ENCODE measurements around the gene KCTD11. TPM values are rescaled to one million over a fixed set of nuclear protein-coding genes. Genes with fewer than 3 reads are reported as not detected.

The KCTD11 gene
- total RNA-seq (2022; extraction: Qiagen RNA extraction; ENCODE audit: low read depth) = 9.4 to 13.4 TPM (median 10.7 TPM) in 5 replicates

DNA sequence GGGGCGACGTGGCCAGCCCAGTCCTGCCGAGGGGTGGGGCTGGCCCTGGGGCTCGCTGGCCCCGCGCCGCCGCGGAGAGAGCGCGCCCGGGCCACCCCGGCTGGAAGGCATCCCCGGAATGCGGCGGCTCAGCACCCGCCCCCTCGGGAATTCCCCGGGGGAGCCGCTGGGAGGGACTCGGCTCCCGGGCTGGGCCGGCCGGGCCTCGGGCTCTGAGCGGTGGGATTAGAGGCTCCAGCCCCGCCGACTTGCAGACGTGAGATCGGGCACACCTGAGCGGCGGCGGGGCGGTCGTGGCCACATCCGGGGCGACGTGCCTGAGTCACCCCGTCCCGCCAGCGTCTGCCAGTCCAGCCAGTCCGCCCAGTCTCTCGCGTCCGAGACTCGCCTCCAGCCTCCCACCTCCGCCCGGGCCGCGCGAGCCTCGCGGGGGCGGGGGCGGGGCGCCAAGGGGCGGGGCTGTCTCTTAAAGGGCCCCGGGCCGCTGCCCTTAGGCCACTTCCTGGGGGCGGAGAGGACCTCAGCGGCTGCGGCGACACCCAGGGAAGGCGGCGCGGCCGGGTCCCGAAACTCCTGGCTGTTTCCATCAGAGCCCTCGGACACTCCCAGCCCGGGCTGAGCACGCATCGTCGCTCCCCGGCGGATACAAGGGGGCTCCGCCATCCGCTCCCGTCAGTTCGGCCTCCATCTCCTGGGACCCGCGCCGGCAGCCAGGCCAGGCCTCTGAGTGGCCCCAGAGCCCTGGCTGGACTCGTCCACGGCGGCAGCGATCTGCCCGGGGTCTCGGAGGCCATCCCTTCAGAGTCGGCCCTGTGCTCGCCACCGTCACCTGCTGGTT lies at the start of gene KCTD11:
Gene KCTD11 (plus strand): TSS at position 498 of the 838 bp plus-strand sequence.

DNA sequence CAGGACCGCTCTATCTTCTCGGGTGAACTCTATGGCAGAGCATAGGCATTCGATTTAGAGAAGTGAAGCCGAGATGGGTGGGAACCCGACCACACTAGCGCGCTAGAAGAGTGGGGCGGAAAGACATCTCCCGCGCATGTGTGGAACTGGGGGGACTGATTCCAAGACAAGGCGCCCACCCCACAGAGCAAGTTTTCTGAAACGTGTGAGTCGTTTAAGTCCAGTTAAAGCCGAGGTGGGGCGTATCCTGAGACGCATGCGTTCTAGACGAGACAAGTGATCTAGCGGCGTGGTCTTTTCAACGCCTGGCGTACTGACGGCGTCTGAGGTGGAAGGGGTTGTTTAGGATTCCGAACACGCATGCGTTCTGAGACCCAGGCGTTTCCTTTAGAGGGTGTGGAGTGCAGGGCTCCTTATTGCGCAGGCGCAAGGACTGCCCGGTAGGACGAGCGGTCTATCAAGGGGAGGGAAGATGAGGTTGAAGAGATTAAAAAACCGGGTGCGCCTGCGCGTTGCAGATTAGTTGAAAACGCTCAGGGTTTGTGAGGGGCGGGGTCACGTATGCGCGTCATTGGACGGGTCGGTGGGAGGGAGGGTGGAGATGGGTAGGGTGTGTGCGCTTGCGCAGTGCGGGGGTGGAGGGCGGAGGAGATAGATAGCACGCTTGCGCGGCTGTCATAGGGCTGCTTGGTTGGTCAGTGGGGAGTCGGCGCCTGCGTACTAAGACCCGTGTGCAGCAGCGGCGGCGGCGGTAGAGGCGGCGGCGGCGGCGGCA lies 44.9 kb upstream of the KCTD11 start, which contains the start of gene EIF5A:
Gene EIF5A (plus strand): TSS at position 718 of the 775 bp plus-strand sequence. CDS start 2,008 bp downstream, outside the sequence.

DNA sequence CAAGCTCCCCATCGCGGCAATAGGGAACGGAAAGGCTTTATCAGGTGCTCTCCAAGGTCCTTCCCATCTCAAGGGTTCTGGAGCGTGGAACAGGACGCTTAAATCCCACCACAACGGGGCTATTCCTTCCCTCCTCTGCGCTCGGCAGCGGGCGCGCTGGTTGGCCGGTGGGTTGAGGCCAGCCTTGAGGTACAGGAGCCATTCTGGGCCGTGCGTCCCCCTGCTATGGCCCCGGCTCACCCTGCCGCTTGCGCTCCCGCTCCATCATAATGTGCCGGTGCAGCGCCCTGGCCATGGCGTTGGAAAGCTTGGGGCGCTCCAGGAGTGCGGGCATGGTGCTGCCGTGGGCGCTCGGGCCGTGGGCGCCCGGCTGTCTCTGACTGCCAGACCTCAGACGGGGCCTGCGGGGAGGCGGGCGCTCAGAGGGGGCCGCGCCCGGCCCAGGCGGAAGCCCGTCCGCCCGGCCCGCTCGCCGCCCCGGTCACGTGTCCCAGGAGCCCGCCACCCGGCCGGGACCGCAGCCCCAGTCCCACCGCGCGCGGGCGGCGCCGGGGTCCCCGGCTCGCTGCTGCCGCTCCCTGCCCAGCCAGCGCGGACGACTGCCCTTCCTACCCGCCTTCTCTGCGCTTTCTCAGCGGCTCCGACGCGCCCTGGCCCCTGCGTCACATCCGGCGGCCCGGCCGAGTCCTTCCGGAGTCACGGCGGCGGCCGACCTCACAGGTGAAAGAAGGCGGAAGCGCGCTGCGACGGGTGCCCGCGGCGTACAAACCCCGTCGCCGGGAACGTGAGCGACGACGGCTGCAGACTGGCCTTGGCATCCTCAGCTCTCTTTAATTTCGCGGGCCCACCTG lies 37.0 kb upstream of the KCTD11 start, which contains the start of gene GPS2:
Gene GPS2 (minus strand): TSS at position 642 of the 851 bp plus-strand sequence. CDS start 308 bp downstream, at position 334.

DNA sequence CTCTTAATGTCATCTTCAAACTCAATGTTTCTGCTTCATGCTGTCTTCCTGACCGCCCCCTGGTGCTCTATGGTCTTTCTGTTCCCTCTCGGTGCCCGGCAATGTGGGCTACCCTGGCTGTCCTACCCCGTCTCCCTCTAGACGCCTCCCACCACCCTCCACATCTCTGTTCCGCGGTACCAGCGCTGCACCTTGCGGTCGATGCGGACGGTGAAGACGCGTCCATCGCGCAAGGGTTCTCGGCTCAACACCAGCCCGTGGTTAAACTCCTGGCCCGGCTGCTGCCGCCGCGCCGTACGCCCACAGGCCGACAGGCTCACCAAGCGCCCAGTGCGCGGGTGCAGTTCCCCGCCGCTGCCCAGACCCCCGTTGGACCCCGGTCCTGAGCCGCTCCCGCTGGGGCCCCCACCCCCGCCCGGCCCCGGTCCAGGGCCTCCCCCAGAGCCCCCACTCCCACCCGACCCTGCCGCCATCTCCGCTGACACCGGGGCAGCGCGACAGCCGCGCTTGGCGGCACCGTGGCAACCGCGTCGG lies 23.1 kb upstream of the KCTD11 start, which contains the start of gene NEURL4:
Gene NEURL4 (minus strand): TSS at position 496 of the 534 bp plus-strand sequence. CDS start 23 bp downstream, at position 473.

DNA sequence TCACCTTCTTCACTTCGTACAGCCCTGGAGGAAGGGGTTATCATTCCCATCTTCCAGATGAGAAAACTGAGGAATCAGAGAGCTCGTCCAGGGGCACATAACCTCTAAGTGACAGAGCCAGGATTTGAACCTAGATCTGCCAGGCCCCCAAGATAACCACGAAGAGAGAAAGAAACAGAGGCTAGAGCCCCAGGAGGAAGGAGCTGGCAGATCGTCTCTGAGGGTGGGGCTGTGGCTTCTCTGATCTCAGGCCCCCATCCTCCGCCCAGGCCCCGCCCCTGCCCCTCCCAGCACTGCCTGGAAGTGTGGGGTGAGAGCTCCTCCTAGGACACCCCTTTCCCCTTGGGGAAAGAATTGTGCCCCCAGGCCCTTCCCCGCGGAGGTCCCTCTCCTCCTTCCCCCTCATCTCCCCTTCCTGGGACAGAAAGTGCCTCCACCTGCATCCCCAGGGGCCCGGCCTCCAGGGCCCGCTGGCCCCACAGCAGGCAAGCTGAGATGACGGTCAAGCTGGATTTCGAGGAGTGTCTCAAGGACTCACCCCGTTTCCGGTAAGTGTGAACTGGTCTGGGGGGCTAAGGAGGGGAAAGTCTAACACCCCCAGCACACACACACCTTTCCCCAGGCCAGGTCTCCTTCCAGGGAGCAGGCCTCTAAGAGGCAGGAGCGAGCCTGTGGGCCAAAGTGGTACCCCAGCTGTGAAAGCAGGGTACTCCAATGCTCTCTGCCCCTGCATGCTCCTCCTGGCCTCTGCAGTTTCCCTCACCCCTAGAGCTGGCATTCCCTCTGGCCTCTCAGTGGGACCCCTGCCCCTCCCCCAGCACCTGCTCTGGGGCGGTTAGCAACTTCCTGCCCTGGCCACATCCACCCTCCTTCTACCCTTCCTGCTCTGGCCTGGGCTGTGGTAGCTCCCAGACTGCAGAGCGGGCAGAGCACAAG lies 15.5 kb upstream of the KCTD11 start, which contains the start of gene ACAP1:
Gene ACAP1 (plus strand): TSS at position 290 of the 936 bp plus-strand sequence. CDS start 206 bp downstream, at position 496.

DNA sequence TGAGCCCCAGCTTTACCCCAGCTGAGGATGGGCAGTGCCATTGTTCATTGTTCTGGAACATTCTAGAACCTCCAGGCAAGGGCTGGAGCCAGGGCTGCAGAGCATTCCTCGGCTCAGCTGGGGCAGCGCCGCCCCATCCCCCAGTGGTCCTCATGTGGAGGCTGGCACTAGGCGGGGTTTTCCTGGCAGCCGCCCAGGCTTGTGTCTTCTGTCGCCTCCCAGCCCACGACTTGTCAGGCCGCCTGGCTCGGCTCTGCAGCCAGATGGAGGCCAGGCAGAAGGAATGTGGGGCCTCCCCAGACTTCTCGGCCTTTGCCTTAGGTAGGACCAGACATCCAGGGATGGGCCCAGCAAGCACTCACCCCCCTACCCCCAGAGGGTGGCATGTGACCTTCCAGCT lies 3.1 kb downstream of the KCTD11 start, which contains the start of gene TMEM95:
Gene TMEM95 (plus strand): TSS at position 104 of the 400 bp plus-strand sequence. CDS start 49 bp downstream, at position 153.

DNA sequence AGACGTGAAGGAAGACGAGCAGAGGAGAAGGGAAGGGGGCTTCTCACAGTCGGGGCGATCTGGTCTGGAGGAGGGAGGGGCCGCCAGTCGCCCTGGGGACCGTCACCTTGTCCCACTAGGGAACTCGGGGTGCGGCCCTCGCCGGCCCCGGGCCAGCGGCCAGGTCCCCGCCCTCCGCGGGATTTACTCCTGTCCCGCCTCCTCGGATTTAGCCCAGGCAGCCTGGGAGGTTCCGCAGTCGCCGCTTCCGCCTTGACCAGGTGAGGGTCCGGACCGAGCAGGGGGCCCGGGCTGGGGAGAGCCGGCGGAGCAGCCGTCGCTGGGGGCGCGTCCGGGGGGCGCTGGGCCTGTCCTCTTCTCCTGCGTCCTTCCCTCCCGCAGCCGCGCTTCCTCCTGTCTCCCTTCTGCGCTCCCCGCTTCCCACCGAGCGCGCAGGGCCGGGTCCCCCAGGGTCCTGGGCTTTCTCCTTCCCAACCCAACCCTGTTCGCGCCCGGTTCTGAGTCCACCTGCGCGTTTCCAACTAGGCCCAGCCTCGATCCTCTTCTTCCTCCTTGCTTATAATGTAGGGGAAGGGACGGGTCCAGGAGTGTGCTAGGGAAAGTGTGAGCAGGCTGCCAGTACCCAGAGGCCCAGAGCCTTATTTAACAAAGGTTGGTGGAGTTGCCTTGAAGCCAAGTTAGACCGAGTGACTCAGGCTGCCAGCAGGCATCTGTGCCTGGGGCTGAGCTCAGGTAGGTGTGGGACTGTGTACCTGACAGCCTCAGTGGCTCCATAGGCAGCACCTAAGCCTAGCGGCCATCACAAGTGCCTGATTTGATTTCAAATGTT lies 29.1 kb downstream of the KCTD11 start, which contains the start of gene TNK1:
Gene TNK1 (plus strand): TSS at position 235 of the 829 bp plus-strand sequence. CDS start 1,838 bp downstream, outside the sequence.

GRCh38 chr17:7394452-7395191 lies 42.7 kb downstream of the KCTD11 start, which contains the start of gene PLSCR3:
TSS of gene PLSCR3 (minus strand) at chr17:7394525. CDS start at chr17:7394110, 415 bp downstream.

DNA sequence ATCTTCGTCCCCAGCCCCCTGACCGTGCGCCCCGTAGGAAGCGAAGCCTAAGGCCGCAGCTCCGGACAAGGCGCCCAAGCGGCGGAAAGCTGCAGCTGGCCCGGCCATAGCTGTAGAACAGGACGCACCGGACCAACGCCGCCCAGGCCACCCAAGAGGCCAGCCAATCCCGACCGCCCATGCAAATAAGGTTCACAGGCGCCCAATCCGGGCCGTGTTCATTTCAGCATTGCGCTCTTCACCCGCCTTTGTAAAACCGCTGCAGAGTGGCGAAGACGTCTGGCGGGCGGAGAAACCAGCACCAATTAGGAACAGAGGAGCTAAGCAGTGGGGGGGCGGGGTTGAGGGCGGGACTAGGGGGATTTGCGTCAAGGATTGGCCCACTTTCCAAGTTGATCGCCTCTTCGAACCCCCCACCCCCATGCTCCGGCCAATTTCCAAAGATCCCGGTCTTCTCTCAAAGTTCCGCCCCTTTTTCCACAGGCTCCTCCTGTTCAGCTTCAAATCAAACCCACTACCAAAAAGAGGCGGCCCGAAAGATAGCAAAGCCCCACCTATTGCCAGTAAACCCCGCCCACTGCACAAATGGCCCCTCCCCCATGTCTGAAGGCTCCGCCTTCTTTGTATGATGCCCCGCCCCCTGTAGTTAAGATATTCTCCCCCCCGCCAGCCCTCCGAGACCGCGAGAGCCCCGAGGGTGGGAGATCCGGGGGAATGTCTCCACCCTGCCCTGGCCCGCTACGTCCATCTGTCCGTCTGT lies 52.2 kb downstream of the KCTD11 start, which contains the start of gene TMEM256:
Gene TMEM256 (minus strand): TSS at position 121 of the 760 bp plus-strand sequence. CDS start 13 bp downstream, at position 108.

Other genes starting within 250 kb of the KCTD11 start
- 0.10 to 0.35 TPM in 2 of 5 replicates, not detected in the others for gene ASGR2, start 237.3 kb upstream of the KCTD11 start, total RNA-seq (2022; extraction: Qiagen RNA extraction; ENCODE audit: low read depth)
- 0.78 to 1.4 TPM (median 0.87 TPM) in 5 replicates for gene ASGR1, start 172.8 kb upstream of the KCTD11 start, total RNA-seq (2022; extraction: Qiagen RNA extraction; ENCODE audit: low read depth)
- gene DLG4, start 132.3 kb upstream of the KCTD11 start, total RNA-seq (2022; extraction: Qiagen RNA extraction; ENCODE audit: low read depth) = 4.8 to 8.2 TPM (median 6.7 TPM) in 5 replicates
- 328 to 426 TPM (median 419 TPM) in 5 replicates for gene ACADVL, start 132.2 kb upstream of the KCTD11 start, total RNA-seq (2022; extraction: Qiagen RNA extraction; ENCODE audit: low read depth)
- 31.8 to 38.4 TPM (median 37.3 TPM) in 5 replicates for gene DVL2, start 117.6 kb upstream of the KCTD11 start, total RNA-seq (2022; extraction: Qiagen RNA extraction; ENCODE audit: low read depth)
- 80.8 to 113 TPM (median 94.7 TPM) in 5 replicates for gene PHF23, start 112.7 kb upstream of the KCTD11 start, total RNA-seq (2022; extraction: Qiagen RNA extraction; ENCODE audit: low read depth)
- 629 to 795 TPM (median 688 TPM) in 5 replicates for gene GABARAP, start 109.7 kb upstream of the KCTD11 start, total RNA-seq (2022; extraction: Qiagen RNA extraction; ENCODE audit: low read depth)
- 209 to 247 TPM (median 236 TPM) in 5 replicates for gene CTDNEP1, start 100.4 kb upstream of the KCTD11 start, total RNA-seq (2022; extraction: Qiagen RNA extraction; ENCODE audit: low read depth)
- gene ELP5, start 99.9 kb upstream of the KCTD11 start, total RNA-seq (2022; extraction: Qiagen RNA extraction; ENCODE audit: low read depth) = 124 to 134 TPM (median 126 TPM) in 5 replicates
- gene CLDN7, start 89.7 kb upstream of the KCTD11 start, total RNA-seq (2022; extraction: Qiagen RNA extraction; ENCODE audit: low read depth) = 1.7 to 2.5 TPM (median 2.1 TPM) in 5 replicates
- gene SLC2A4, start 70.4 kb upstream of the KCTD11 start, total RNA-seq (2022; extraction: Qiagen RNA extraction; ENCODE audit: low read depth) = 0.17 to 0.64 TPM (median 0.45 TPM) in 5 replicates
- gene YBX2, start 57.5 kb upstream of the KCTD11 start, total RNA-seq (2022; extraction: Qiagen RNA extraction; ENCODE audit: low read depth) = 0.22 to 0.91 TPM (median 0.52 TPM) in 5 replicates
- 1,622 to 1,789 TPM (median 1,677 TPM) in 5 replicates for gene EIF5A, start 44.5 kb upstream of the KCTD11 start, total RNA-seq (2022; extraction: Qiagen RNA extraction; ENCODE audit: low read depth)
- gene GPS2, start 36.8 kb upstream of the KCTD11 start, total RNA-seq (2022; extraction: Qiagen RNA extraction; ENCODE audit: low read depth) = 84.7 to 101 TPM (median 95.3 TPM) in 5 replicates
- gene NEURL4, start 22.8 kb upstream of the KCTD11 start, total RNA-seq (2022; extraction: Qiagen RNA extraction; ENCODE audit: low read depth) = 25.3 to 31.6 TPM (median 30.1 TPM) in 5 replicates
- 1.7 to 5.4 TPM (median 3.1 TPM) in 5 replicates for gene ACAP1, start 15.6 kb upstream of the KCTD11 start, total RNA-seq (2022; extraction: Qiagen RNA extraction; ENCODE audit: low read depth)
- gene TMEM95, start 3.0 kb downstream of the KCTD11 start, total RNA-seq (2022; extraction: Qiagen RNA extraction; ENCODE audit: low read depth) = not detected in 5 replicates
- 1.4 to 2.0 TPM (median 1.5 TPM) in 5 replicates for gene TNK1, start 28.9 kb downstream of the KCTD11 start, total RNA-seq (2022; extraction: Qiagen RNA extraction; ENCODE audit: low read depth)
- 38.1 to 44.3 TPM (median 41.3 TPM) in 5 replicates for gene PLSCR3, start 42.4 kb downstream of the KCTD11 start, total RNA-seq (2022; extraction: Qiagen RNA extraction; ENCODE audit: low read depth)
- 202 to 227 TPM (median 216 TPM) in 5 replicates for gene TMEM256, start 51.9 kb downstream of the KCTD11 start, total RNA-seq (2022; extraction: Qiagen RNA extraction; ENCODE audit: low read depth)
- 13.2 to 18.5 TPM (median 17.1 TPM) in 5 replicates for gene NLGN2, start 55.7 kb downstream of the KCTD11 start, total RNA-seq (2022; extraction: Qiagen RNA extraction; ENCODE audit: low read depth)
- gene SPEM1, start 68.2 kb downstream of the KCTD11 start, total RNA-seq (2022; extraction: Qiagen RNA extraction; ENCODE audit: low read depth) = 0.14 TPM in 1 of 5 replicates, not detected in the others
- gene SPEM2, start 73.5 kb downstream of the KCTD11 start, total RNA-seq (2022; extraction: Qiagen RNA extraction; ENCODE audit: low read depth) = 0.14 TPM in 1 of 5 replicates, not detected in the others
- gene SPEM3, start 76.7 kb downstream of the KCTD11 start, total RNA-seq (2022; extraction: Qiagen RNA extraction; ENCODE audit: low read depth) = not detected in 5 replicates
- gene TMEM102, start 83.3 kb downstream of the KCTD11 start, total RNA-seq (2022; extraction: Qiagen RNA extraction; ENCODE audit: low read depth) = 10.2 to 13.7 TPM (median 12.1 TPM) in 5 replicates
- gene FGF11, start 87.3 kb downstream of the KCTD11 start, total RNA-seq (2022; extraction: Qiagen RNA extraction; ENCODE audit: low read depth) = 0.43 to 1.3 TPM (median 1.1 TPM) in 5 replicates
- 7.3 to 11.0 TPM (median 9.1 TPM) in 5 replicates for gene CHRNB1, start 92.9 kb downstream of the KCTD11 start, total RNA-seq (2022; extraction: Qiagen RNA extraction; ENCODE audit: low read depth)
- 18.5 to 23.4 TPM (median 22.7 TPM) in 5 replicates for gene ZBTB4, start 127.5 kb downstream of the KCTD11 start, total RNA-seq (2022; extraction: Qiagen RNA extraction; ENCODE audit: low read depth)
- gene SLC35G6, start 129.3 kb downstream of the KCTD11 start, total RNA-seq (2022; extraction: Qiagen RNA extraction; ENCODE audit: low read depth) = not detected in 5 replicates
- 63.4 to 76.8 TPM (median 71.8 TPM) in 5 replicates for gene POLR2A, start 132.2 kb downstream of the KCTD11 start, total RNA-seq (2022; extraction: Qiagen RNA extraction; ENCODE audit: low read depth)
- 9.1 to 12.2 TPM (median 10.8 TPM) in 5 replicates for gene TNFSF12, start 196.9 kb downstream of the KCTD11 start, total RNA-seq (2022; extraction: Qiagen RNA extraction; ENCODE audit: low read depth)
- gene TNFSF13, start 206.6 kb downstream of the KCTD11 start, total RNA-seq (2022; extraction: Qiagen RNA extraction; ENCODE audit: low read depth) = 0.37 to 1.1 TPM (median 0.87 TPM) in 5 replicates
- gene SENP3, start 209.8 kb downstream of the KCTD11 start, total RNA-seq (2022; extraction: Qiagen RNA extraction; ENCODE audit: low read depth) = 85.2 to 101 TPM (median 93.8 TPM) in 5 replicates
- gene CD68, start 227.5 kb downstream of the KCTD11 start, total RNA-seq (2022; extraction: Qiagen RNA extraction; ENCODE audit: low read depth) = 25.6 to 35.0 TPM (median 28.2 TPM) in 5 replicates
- 112 to 145 TPM (median 126 TPM) in 5 replicates for gene MPDU1, start 231.7 kb downstream of the KCTD11 start, total RNA-seq (2022; extraction: Qiagen RNA extraction; ENCODE audit: low read depth)
- 0.13 to 0.30 TPM (median 0.14 TPM) in 5 replicates for gene SOX15, start 237.9 kb downstream of the KCTD11 start, total RNA-seq (2022; extraction: Qiagen RNA extraction; ENCODE audit: low read depth)